NCI-H2171 (cell line): Measurements from ENCODE around the gene TNFSF18.
"Not testable (repeated sequence)": the region's sequence is repeated elsewhere in the genome, so short reads cannot be mapped to it uniquely, and the experiment has no call there.

Experiments
- DNase-seq: peaks from one replicate; lab custom pipeline; 2025; lab: John Stamatoyannopoulos, UW

The TNFSF18 gene, protein sequence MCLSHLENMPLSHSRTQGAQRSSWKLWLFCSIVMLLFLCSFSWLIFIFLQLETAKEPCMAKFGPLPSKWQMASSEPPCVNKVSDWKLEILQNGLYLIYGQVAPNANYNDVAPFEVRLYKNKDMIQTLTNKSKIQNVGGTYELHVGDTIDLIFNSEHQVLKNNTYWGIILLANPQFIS

GRCh38 chr1:173050865-173051264 lies at the start of gene TNFSF18:
TSS of gene TNFSF18 (minus strand) at chr1:173050941. CDS start at chr1:173050896, 45 bp downstream.
- DNase-seq: peak; percentile 68

DNA sequence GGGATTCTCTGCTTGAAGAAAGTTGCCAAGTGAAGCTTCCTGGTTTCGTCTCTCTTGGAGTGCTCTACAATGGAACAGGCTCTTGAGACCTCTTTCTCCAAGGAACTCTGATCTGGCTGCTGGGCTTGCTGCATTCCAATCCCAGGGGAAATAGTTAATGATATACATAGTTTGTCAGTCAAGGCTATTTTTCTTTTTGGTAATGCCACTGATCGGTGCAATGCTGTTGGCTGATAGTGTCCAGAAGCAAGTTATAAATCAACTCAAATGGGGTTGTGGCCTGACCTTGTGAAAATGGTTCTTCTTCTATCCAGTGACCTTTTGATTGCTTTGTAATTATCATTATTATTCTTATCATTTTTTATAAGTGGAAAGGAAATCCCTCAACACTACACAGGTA lies 48.4 kb upstream of the TNFSF18 start:
- no peak for DNase-seq

- no peak for DNase-seq
These were observed 47.4 kb upstream of the TNFSF18 start for GRCh38 chr1:173098117-173098516.

DNA sequence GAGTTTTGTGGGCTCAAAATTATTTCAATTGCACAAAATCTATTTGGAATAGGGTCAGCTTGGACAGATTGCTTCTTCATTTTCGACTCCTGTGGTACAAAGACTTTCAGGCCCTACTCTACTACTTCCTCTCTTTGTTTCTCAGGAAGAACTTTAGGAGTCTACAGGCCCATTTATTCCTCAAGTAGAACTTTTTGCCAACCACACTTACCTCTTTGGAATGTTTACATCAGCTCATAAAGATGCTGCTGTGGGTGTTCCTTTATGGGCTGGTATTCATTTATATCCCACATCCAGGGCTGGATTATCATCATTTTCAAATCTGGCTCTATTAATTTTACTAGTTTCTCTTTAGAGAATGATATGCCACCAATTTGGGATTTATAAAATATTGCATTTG lies 46.3 kb upstream of the TNFSF18 start:
- DNase-seq: no peak

DNA sequence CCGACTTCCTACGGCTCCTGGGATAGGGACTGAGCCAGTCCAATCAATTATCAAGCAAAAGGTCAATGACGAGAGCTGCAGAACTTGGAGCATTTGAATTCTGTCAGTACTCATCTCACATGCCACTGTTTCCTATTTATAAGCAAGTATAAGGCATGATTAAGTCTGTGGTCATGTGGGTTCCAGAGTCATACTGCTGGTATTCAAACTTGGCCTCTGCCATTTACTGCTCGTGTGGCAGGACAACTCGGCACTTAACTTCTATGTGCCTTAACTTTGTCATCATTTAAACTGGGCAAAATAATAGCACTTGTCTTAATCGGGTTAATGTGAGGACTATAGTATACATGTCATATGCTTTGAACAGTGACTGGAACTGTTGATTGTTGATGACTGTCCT lies 44.9 kb upstream of the TNFSF18 start:
- DNase-seq: no peak

GRCh38 chr1:173094541-173094940 lies 43.8 kb upstream of the TNFSF18 start:
- DNase-seq: no peak

DNA sequence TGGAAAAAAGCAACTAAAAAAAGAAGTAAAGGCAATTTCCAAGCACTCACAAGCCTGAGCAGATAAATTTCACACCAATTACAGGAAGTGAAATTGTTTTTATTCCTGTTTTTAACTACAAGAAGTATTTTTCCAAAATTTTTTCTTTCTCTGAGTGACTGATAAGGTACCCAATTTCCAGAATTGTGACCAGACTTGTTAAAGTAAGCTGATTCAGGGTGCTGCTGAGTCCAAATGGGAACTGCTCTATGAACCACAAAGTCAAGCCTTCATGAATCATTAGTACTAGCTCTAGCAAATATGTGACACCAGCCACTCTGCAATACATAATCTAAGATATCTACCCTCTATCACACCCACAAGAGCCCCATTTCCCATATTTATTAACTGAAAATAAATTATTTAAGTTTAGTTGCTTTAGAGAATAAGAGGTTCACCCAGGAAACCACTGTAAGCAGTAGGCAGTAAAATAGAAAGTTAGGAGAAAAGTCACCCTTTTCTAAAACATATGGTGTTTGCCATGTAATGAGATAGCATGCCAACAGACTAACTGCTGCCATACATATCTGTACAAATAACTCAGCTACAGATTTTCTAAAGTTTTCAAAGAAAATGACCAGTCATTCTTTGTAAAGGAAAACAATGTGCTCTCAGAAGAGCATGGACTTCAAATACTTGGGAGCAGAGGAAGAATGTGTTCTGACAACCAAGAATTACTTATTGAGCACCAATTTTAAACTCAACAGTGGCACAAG lies 43.1 kb upstream of the TNFSF18 start:
- no peak for DNase-seq

DNA sequence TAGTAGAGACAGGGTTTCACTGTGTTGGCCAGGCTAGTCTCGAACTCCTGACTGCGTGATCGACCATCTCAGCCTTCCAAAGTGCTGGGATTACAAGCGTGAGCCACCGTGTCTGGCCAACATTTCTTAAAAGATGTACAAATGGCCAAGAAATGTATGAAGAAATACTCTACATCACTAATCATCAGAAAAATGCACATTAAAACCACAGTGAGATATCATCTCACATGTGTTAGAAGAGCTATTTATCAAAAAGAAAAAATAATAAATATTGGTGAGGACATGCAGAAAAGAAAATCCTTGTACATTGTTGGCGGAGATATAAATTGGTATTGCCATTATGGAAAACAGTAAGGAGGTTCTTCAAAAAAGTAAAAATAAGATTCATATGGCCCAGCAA lies 33.6 kb upstream of the TNFSF18 start:
- no peak for DNase-seq

DNA sequence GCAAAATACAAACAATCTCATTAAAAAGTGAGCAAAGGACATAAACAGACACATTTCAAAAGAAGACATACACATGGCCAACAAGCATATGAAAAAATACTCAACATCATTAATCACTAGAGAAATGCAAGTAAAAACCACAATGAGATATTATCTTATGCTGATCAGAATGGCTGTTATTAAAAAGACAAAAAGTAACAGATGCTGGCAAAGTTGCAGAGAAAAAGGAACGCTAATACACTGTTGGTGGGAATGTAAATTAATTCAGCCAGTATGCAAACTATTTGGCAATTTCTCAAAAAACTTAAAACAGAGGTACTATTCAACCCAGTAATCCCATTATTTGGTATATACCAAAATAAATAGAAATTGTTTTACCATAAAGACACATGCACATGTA lies 32.2 kb upstream of the TNFSF18 start:
- DNase-seq: no peak

DNA sequence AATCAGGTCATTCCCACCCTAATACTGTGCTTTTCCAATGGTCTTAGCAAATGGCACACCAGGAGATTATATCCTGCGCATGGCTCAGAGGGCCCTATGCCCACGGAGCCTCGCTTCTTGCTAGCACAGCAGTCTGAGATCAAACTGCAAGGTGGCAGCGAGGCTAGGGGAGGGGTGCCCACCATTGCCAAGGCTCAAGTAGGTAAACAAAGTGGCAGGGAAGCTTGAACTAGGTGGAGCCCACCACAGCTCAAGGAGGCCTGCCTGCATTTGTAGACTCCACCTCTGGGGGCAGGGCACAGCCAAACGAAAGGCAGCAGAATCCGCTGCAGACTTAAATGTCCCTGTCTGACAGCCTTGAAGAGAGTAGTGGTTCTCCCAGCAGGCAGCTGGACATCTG lies 23.5 kb upstream of the TNFSF18 start:
- DNase-seq: not testable (repeated sequence)

DNA sequence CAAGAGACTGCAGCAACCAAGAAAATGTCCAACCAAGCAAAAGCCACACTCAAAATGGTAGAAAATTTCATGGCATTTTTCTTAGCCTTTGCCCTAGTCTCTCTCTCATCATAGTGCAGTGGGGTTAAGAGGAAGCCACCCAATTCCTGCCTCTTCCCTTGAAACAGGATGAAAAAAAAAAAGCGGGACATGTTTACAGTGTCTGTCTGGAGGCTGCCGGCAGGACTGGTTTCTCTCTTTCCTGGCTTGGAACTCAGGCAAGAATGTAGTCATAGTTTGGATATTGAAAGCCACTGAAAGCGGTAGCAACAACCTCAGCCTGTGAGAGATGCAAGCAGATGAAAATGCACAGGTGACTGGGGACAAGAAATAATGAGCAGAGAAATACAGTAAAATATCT lies 13.3 kb upstream of the TNFSF18 start:
- DNase-seq: no peak

DNA sequence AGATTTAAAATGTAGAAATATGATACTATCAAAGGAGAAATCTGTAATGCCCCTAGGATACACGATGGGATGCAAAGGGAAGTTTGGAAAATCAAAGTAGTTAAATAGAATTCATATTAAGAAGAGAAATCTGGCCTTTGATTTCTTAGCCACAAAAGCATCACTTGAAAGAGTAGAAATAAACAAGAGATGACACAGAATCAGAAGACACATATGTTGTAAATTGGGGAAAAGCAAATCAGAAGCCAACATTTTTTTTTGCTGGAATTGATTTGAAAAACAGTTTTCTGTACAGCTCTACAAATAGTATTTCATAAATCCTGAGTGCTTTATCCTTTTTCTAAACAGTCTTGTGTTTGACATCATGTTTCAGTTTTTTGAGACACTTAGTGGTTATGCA lies 12.4 kb upstream of the TNFSF18 start:
- no peak for DNase-seq

DNA sequence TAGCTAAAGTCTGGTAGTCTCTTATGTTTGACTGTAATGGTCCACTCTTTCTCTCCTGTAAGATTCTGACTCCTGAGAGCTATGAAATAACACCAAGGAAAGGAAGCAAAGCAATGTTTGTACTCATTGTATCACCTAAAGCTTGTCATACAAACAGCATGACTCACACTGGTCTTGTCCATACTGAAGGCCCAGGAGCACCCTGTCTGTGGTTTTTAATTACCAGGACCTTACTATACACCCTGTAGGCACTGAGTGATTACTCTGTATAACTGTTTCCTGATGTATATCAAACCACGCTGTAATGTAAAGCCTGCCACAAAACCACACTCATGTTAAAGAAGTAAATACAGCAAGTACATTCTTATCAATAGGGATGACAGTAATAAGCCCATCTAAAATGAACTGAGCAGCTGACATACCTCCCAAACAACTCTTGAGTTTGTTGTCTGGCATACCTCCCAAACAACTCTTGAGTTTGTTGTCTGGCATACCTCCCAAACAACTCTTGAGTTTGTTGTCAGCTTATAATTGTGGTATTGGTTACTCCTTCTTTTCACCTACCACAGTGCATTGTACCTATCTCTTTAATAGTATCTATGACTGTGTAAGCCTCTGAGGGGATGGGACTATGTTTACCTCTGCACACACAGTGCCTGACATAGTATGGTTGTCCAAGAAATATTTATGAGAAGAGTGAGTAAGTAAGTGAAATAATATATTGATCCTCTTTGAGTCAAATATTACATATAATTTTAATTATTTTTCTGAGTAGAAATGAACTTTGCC lies 11.6 kb upstream of the TNFSF18 start:
- no peak for DNase-seq

DNA sequence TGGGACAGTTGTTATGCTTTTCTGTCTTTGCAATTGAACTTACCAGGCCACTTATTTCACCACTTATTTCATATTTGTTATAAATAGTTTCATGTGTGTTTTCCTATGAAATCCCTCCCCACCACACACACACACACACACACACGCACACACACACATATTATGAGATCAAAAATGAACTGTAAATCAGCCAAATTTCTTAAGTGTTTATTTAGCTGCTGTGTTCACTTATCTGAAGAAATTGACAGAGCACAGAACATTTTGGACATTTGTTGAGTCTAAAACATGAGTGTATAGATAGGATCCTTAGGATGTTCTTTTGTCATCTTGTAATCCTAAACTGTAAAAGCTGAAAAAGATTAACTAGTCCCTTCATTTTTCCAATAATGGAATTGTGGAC lies 7.8 kb upstream of the TNFSF18 start:
- DNase-seq: no peak

DNA sequence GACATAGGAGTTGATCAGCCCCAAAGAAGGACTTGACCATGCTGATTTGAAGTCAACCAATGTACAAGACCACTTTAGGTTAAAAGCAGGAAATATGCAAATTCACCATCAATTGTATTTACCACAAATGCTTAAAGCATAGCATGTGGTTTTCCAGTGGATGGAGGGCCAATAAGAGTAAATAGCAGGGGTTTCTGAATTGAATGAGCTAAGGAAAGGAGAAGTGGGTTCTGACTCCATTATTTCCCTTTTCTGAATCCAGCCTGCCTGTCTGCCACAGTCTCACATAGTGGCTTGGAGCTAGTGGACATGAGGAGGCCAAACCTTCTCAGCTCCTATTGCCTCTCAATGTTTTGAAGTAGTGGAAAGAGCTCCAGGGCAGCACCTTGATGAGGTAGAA lies 7.2 kb upstream of the TNFSF18 start:
- no peak for DNase-seq

DNA sequence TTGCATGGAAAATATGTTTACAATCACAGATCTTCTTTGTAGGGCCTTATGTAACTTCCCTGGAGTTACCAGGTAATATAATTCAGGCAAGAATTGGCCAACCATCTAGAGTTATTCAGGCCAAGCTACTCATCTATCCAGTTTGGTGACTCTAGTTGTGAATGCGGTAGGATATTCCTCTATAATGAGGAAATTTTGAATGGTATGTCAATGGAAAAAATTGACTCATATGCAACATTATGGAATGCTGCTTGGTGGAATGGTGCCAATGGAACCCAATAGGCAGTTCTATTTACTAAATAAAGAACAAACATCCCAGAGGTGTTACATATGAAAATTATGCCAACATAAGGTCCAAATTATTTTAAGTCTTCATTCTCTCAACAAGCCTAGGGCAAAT lies 5.6 kb upstream of the TNFSF18 start:
- DNase-seq: no peak

- no peak for DNase-seq
These were observed 2.0 kb upstream of the TNFSF18 start for GRCh38 chr1:173052681-173053196.

DNA sequence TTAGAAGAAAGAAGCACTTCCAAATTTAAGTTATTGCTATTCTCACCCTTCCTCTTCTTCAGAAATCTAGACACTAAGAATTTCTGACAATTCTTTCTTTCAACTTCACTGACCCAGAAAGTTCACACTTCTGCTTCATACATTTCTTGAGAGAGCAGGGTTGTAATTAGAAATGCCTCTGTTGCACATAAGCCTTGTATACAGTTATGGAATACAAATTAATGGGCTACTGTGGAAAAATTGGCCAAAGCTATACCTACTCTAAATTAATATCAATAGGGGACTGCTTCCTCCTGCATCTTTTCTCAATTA lies 1.5 kb downstream of the TNFSF18 start:
- no peak for DNase-seq

DNA sequence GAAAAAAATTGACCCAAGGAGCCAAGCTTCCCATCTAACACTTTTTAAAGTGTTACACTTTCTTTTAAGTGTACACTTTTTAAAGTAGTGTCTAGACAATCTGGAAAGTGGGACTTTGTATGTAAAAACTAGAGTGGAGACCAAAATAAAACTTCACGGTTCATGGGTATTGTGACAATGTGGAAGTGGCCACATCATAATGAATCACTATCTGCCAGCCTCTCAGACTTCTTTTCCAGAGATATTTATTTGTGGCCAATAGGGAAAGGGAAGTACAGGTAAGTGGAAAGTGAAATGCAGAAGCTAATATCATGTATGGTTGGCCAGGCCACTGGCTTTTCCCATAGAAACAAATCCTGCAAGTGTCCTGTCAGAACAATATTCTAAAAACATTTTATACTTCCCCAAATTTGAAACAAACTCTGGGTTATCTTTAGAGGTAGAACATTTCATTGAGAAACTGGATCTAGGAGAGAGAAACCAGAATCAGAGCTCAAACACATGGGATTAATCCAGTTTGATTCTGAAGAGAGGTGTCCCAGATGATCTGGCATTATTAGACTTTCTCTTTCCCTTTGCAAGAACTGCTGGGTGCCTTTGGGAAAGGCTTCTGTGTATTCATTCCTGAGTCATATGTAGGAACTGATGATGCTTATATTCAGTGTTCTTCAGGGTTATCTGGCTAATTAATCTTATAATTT lies 2.0 kb downstream of the TNFSF18 start:
- no peak for DNase-seq

- DNase-seq: no peak
These were observed 6.1 kb downstream of the TNFSF18 start for GRCh38 chr1:173044656-173045055.

DNA sequence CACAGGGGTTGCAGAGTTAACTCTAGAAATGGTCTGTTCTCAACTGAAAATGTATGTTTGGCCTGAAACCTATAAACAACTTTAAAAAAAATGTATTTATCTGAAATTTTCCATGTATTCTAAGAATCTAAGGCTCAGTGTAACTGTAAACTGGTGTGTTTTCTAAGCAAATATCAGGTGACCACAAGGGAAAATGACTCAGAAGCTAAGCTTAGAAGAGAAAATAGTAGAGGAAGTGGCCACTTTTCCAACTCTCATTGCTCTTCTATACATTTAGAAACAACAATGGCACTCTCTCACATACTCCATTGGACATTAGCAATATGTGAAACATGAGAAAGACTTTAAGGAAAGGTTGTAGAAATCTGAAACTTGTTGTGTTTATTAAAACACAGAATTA lies 7.5 kb downstream of the TNFSF18 start:
- no peak for DNase-seq

GRCh38 chr1:173042806-173043205 lies 7.9 kb downstream of the TNFSF18 start:
- no peak for DNase-seq

GRCh38 chr1:173039626-173040025 lies 11.1 kb downstream of the TNFSF18 start:
- no peak for DNase-seq
